ENCODE measurements around the gene STRBP. TPM values are rescaled to one million over a fixed set of nuclear protein-coding genes. Genes with fewer than 3 reads are reported as not detected.

The STRBP gene
- total and polyA plus RNA-seq, 9 of the 15 experiments (the other 6 are each of a cell fraction or from before 2014, with no cell fraction given), result 27.7 to 84.0 (median 70.2) TPM

GRCh38 chr9:123265833-123266232 lies 2.6 kb downstream of the STRBP start (continued):
- TF ChIP-seq MLLT1 (IDR thresholded peaks at IDR 0.05) (no peak), ADNP (tag; IDR thresholded peaks at IDR 0.05) (no peak), BRD4 (IDR thresholded peaks at IDR 0.05) (no peak), KAT7 (CRISPR knock-in tag; IDR thresholded peaks at IDR 0.05; ENCODE audit: borderline replicate concordance) (no peak), GABPB1 (CRISPR knock-in tag; IDR thresholded peaks at IDR 0.05) (no peak), L3MBTL2 (IDR thresholded peaks at IDR 0.05) (peak; percentile 51; the same call in 1 of the 2 replicates), MYC (IDR thresholded peaks at IDR 0.05; ENCODE audit: low read depth, low read length) (peak; percentile 88), MYC (CRISPR knock-in tag; IDR thresholded peaks at IDR 0.05; ENCODE audit: borderline replicate concordance, low read depth) (0 out of 2 replicates have a peak, but pooled peaks have one; percentile 25), SMAD4 (CRISPR knock-in tag; conservative IDR thresholded peaks at IDR 0.05) (peak; percentile 52; the same call in 1 of the 2 replicates), JUND (IDR thresholded peaks at IDR 0.05; ENCODE audit: borderline replicate concordance, low read depth, low read length) (peak; percentile 61; the same call in 1 of the 2 replicates), JUND (tag; IDR thresholded peaks at IDR 0.05; ENCODE audit: borderline replicate concordance, low read depth, low read length) (peak; percentile 51; the same call in 1 of the 3 replicates), CHCHD3 (CRISPR knock-in tag; IDR thresholded peaks at IDR 0.05) (no peak), MCM7 (IDR thresholded peaks at IDR 0.05) (no peak), CEBPG (CRISPR knock-in tag; IDR thresholded peaks at IDR 0.05) (peak; percentile 83), CEBPG (tag; conservative IDR thresholded peaks at IDR 0.05 in 1 of 2, IDR thresholded peaks at IDR 0.05 in 1 of 2) (peak; percentile 60 to 79)
- TF ChIP-seq, protein P1, sequence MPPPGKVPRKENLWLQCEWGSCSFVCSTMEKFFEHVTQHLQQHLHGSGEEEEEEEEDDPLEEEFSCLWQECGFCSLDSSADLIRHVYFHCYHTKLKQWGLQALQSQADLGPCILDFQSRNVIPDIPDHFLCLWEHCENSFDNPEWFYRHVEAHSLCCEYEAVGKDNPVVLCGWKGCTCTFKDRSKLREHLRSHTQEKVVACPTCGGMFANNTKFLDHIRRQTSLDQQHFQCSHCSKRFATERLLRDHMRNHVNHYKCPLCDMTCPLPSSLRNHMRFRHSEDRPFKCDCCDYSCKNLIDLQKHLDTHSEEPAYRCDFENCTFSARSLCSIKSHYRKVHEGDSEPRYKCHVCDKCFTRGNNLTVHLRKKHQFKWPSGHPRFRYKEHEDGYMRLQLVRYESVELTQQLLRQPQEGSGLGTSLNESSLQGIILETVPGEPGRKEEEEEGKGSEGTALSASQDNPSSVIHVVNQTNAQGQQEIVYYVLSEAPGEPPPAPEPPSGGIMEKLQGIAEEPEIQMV (tag; conservative IDR thresholded peaks at IDR 0.05; ENCODE audit: low read depth), result no peak

Data from K562 (cell line).